K562 (cell line): ENCODE data around the gene RIMKLB. TPM values are rescaled to one million over a fixed set of nuclear protein-coding genes. Genes with fewer than 3 reads are reported as not detected.
A peak's percentile ranks its signal among the peaks of the same experiment; 100 is the strongest.

ENCODE experiments used
- ADNP ChIP-seq: fragments of 200-800 bp; sonication (Bioruptor generic); IDR thresholded peaks from 2 replicates; pipeline ENCODE4 v1.6.1; 2016; ENCODE audit warnings: missing genetic modification characterization, missing compliant biosample characterization
- CBFA2T2 ChIP-seq: fragments of 450-650 bp; conservative IDR thresholded peaks from 2 replicates; pipeline ENCODE4 v1.6.1; 2017; ENCODE audit warnings: mild to moderate bottlenecking
- CBX2 ChIP-seq: fragments of 200-600 bp; sonication (generic); IDR thresholded peaks from one replicate; pipeline ENCODE4 v1.6.1; 2012; ENCODE audit warnings: mild to moderate bottlenecking, low read length, inconsistent platforms; ENCODE audit not compliant: insufficient read depth, poor library complexity, severe bottlenecking
- COPS2 ChIP-seq: fragments of 450-650 bp; conservative IDR thresholded peaks from 2 replicates; pipeline ENCODE4 v1.6.1; 2016; ENCODE audit warnings: mild to moderate bottlenecking, moderate library complexity
- CREB1 ChIP-seq, 2 experiments: sonication (generic) in 1 of 2; formaldehyde crosslinking in 1 of 2; IDR thresholded peaks; 2 replicates each; pipeline versions ENCODE4 v1.6.1 to v1.8.0; 2012 to 2022; ENCODE audit warnings: inconsistent platforms in 1 of 2, mild to moderate bottlenecking in 1 of 2, missing genetic modification reagents in 1 of 2, moderate library complexity in 1 of 2
- CXXC5 ChIP-seq: fragments of 250-450 bp; sonication (Bioruptor Pico); IDR thresholded peaks from 2 replicates; pipeline ENCODE4 v1.8.0; 2022; ENCODE audit warnings: inconsistent platforms, mild to moderate bottlenecking, moderate library complexity
- DACH1 ChIP-seq: fragments of 450-650 bp; IDR thresholded peaks from 2 replicates; pipeline ENCODE4 v1.6.1; 2018; ENCODE audit not compliant: partially characterized antibody
- EP300 ChIP-seq: IDR thresholded peaks from 2 replicates; pipeline ENCODE4 v1.6.1; 2012; ENCODE audit warnings: low read length, improper control_type of control experiment
- EP400 ChIP-seq: fragments of 450-650 bp; IDR thresholded peaks from 2 replicates; pipeline ENCODE4 v1.6.1; 2017; ENCODE audit warnings: antibody characterized with exemption, mild to moderate bottlenecking, moderate library complexity
- ETS1 ChIP-seq: conservative IDR thresholded peaks from 2 replicates; pipeline ENCODE4 v1.6.1; 2011; ENCODE audit warnings: low read depth, mild to moderate bottlenecking, low read length; ENCODE audit not compliant: control insufficient read depth
- FOXM1 ChIP-seq, 2 experiments: fragments of 450-650 bp in 1 of 2; sonication (generic) in 1 of 2; formaldehyde crosslinking in 1 of 2; IDR thresholded peaks; 2 replicates each; pipeline versions ENCODE4 v1.6.1 to v1.9.0; 2017 to 2022; ENCODE audit warnings: low read depth in 2 of 2, mild to moderate bottlenecking in 2 of 2, missing genetic modification reagents in 1 of 2, moderate library complexity in 1 of 2
- HDAC1 ChIP-seq, 2 experiments: fragments of 450-650 bp; IDR thresholded peaks; 2 replicates each; pipeline ENCODE4 v1.6.1; 2016 to 2017; ENCODE audit warnings: inconsistent platforms in 1 of 2, mild to moderate bottlenecking in 1 of 2, moderate library complexity in 1 of 2
- HNRNPUL1 ChIP-seq: fragments of 200-400 bp; formaldehyde crosslinking; IDR thresholded peaks from 2 replicates; pipeline ENCODE4 v1.6.1; 2017; ENCODE audit warnings: low read length
- KLF6 ChIP-seq: fragments of 250-450 bp; sonication (Bioruptor Pico); IDR thresholded peaks from 2 replicates; pipeline ENCODE4 v1.4.0; 2020; ENCODE audit warnings: mild to moderate bottlenecking, moderate library complexity, borderline replicate concordance
- NFXL1 ChIP-seq: fragments of 450-650 bp; formaldehyde crosslinking; IDR thresholded peaks from 2 replicates; pipeline ENCODE4 v1.4.0; 2021; ENCODE audit warnings: mild to moderate bottlenecking
- POLR2AphosphoS5 ChIP-seq: IDR thresholded peaks from 2 replicates; pipeline ENCODE4 v1.6.1; 2011; ENCODE audit warnings: mild to moderate bottlenecking, low read depth, low read length, moderate library complexity; ENCODE audit not compliant: control insufficient read depth, insufficient read depth
- RFX5 ChIP-seq: IDR thresholded peaks from 2 replicates; pipeline ENCODE4 v1.6.1; 2011; ENCODE audit warnings: low read depth, mild to moderate bottlenecking, improper control_type of control experiment, low read length
- SRF ChIP-seq, 2 experiments: fragments of 250-450, 450-650 bp in 1 of 2; sonication (Bioruptor Pico) in 1 of 2; sonication (generic) in 1 of 2; formaldehyde crosslinking; IDR thresholded peaks; 2 replicates each; pipeline versions ENCODE4 v1.5.0 to v1.5.1; 2020 to 2022; ENCODE audit warnings: mild to moderate bottlenecking in 1 of 2, missing genetic modification reagents in 1 of 2
- SRSF1 ChIP-seq: fragments of 200-400 bp; formaldehyde crosslinking; IDR thresholded peaks from 2 replicates; pipeline ENCODE4 v1.6.1; 2017; ENCODE audit warnings: mild to moderate bottlenecking, low read depth, low read length, moderate library complexity
- TCF3 ChIP-seq: sonication (generic); formaldehyde crosslinking; IDR thresholded peaks from 2 replicates; pipeline ENCODE4 v1.4.0; 2020; ENCODE audit warnings: mild to moderate bottlenecking, missing genetic modification reagents
- THAP12 ChIP-seq: fragments of 250-450 bp; sonication (Bioruptor Pico); IDR thresholded peaks from 2 replicates; pipeline ENCODE4 v1.9.0; 2021; ENCODE audit warnings: mild to moderate bottlenecking, inconsistent platforms
- ZBTB26 ChIP-seq: fragments of 450-650 bp; formaldehyde crosslinking; IDR thresholded peaks from 2 replicates; pipeline ENCODE4 v1.4.0; 2022; ENCODE audit warnings: missing genetic modification characterization
- ZNF24 ChIP-seq: fragments of 450-650 bp; IDR thresholded peaks from 2 replicates; pipeline ENCODE4 v1.6.1; 2016
- ZNF764 ChIP-seq: fragments of 250-450 bp; sonication (Bioruptor Pico); IDR thresholded peaks from 2 replicates; pipeline ENCODE4 v1.4.0; 2020; ENCODE audit warnings: low read depth, mild to moderate bottlenecking, moderate library complexity
- ZSCAN29 ChIP-seq: fragments of 450-650 bp; IDR thresholded peaks from 2 replicates; pipeline ENCODE4 v1.6.1; 2017
- polyA plus RNA-seq, 8 experiments: library from polyadenylated mRNA; depleted of rRNA in 4 of 8; stranded (reverse) in 5 of 8; unstranded in 3 of 8; fragments of >200 nt; fragmentation: Nextera tagmentation in 2 of 8; fragmentation: Illumina TruSeq in 1 of 8; extraction: Ambion mirVana in 2 of 8; extraction: Trizol in 1 of 8; gene quantifications; 2 replicates each; pipeline versions ENCODE4 v1.2.1 to v1.2.3, GENCODE V29; 2011 to 2014; ENCODE audit warnings: inconsistent platforms in 1 of 8, missing spikeins in 1 of 8
- total RNA-seq, 7 experiments: library from RNA; depleted of rRNA in 6 of 7; stranded (reverse); fragments of >200 nt in 6 of 7; fragmentation: Illumina TruSeq in 2 of 7; extraction: Trizol in 2 of 7; gene quantifications; 2 replicates each; pipeline versions ENCODE4 v1.2.1 to v1.2.3, GENCODE V29; 2011 to 2021; ENCODE audit warnings: low replicate concordance in 1 of 7

The RIMKLB gene
- total and polyA plus RNA-seq, 9 of the 15 experiments (the other 6 are each of a cell fraction or from before 2014, with no cell fraction given), result 6.5 to 22.8 (median 17.2) TPM

DNA sequence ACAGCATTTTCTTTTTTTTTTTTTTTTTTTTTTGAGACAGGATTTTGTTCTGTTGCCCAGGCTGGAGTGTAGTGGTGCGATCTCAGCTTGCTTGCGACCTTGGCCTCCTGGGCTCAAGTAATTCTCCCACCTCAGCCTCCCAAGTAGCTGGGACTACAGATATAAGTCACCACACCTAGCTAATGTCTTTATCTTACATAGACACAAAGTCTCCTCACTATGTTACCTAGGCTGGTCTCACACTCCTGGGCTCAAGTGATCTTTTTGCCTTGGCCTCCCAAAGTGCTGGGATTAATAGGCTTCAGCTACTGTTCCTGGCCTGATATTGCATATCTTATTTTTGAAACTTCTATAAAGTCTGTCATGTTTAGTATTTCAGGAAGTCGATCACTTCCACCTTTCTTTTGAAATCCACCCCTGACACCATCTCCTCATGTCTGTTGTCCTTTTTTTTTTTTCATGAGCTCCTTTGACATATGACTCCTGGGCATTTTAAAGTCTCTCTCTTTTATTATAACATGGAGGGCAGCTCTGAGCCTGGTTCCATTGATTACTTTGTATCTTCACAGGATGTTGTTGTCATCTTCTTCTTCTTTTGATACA is 118.8 kb downstream of the RIMKLB start (continued):
- TF ChIP-seq EP400 (no peak; the same call in 1 of the 2 replicates), COPS2 (no peak), HNRNPUL1 (no peak), ZSCAN29 (no peak), TCF3 (CRISPR knock-in tag) (peak; percentile 90), ETS1 (no peak), HDAC1 (IDR thresholded peaks at IDR 0.05) (0 out of 4 replicates have a peak, but pooled peaks of 1 of the 2 experiments have one; percentile 13), CREB1 (IDR thresholded peaks at IDR 0.05) (no peak), CREB1 (CRISPR knock-in tag; IDR thresholded peaks at IDR 0.05) (no peak), SRF (CRISPR knock-in tag; IDR thresholded peaks at IDR 0.05) (no peak), EP300 (no peak; the same call in 1 of the 2 replicates), SRSF1 (no peak), DACH1 (no peak), NFXL1 (CRISPR knock-in tag) (no peak), CXXC5 (no peak), KLF6 (CRISPR knock-in tag) (no peak), ADNP (tag) (0 out of 2 replicates have a peak, but pooled peaks have one; percentile 32), ZNF764 (CRISPR knock-in tag) (no peak), POLR2AphosphoS5 (peak; percentile 51; the same call in 1 of the 2 replicates), FOXM1 (IDR thresholded peaks at IDR 0.05; ENCODE audit: low read depth) (no peak), FOXM1 (CRISPR knock-in tag; IDR thresholded peaks at IDR 0.05; ENCODE audit: low read depth) (no peak), THAP12 (CRISPR knock-in tag) (no peak), ZNF24 (no peak), RFX5 (no peak), ZBTB26 (CRISPR knock-in tag) (no peak), CBX2 (no peak), CBFA2T2 (peak; percentile 89)
